Measurements from ENCODE around the gene ITGB4. TPM values are rescaled to one million over a fixed set of nuclear protein-coding genes. Genes with fewer than 3 reads are reported as not detected.

ITGB4 gene
- total RNA-seq, 1 donor = 0.10 TPM

GRCh38 chr17:75799402-75799801 is 78.1 kb downstream of the ITGB4 start:
- Histone ChIP-seq H3K4me3 (ENCODE audit: low read length) (no peak overlapping the region), H3K27me3 (ENCODE audit: insufficient read depth, low read length) (no peaks in the 10 kb centered on the region), H3K4me1 (ENCODE audit: insufficient read depth, low read length) (no peaks in the 10 kb centered on the region), H3K9me3 (ENCODE audit: low read depth, low read length) (no peaks in the 10 kb centered on the region)

- H3K27me3 ChIP-seq (ENCODE audit: insufficient read depth, low read length) = no peaks in the 10 kb centered on the region
- no peak overlapping the region for H3K4me3 ChIP-seq (ENCODE audit: low read length)
- no peaks in the 10 kb centered on the region for H3K9me3 ChIP-seq (ENCODE audit: low read depth, low read length)
- no peaks in the 10 kb centered on the region for H3K4me1 ChIP-seq (ENCODE audit: insufficient read depth, low read length)
These were observed 82.6 kb downstream of the ITGB4 start for GRCh38 chr17:75803883-75804282.

GRCh38 chr17:75806822-75807500 is 85.7 kb downstream of the ITGB4 start:
- Histone ChIP-seq H3K4me3 (ENCODE audit: low read length) (no peak overlapping the region), H3K27me3 (ENCODE audit: insufficient read depth, low read length) (no peaks in the 10 kb centered on the region), H3K4me1 (ENCODE audit: insufficient read depth, low read length) (no peaks in the 10 kb centered on the region), H3K9me3 (ENCODE audit: low read depth, low read length) (no peaks in the 10 kb centered on the region)

Other genes with a start within 250 kb of the ITGB4 start
- gene CASKIN2, start 205.9 kb upstream of the ITGB4 start, total RNA-seq = 0.10 TPM
- gene TSEN54, start 204.9 kb upstream of the ITGB4 start, total RNA-seq = 14.7 TPM
- 13.2 TPM for gene LLGL2, start 195.8 kb upstream of the ITGB4 start, total RNA-seq
- gene MYO15B, start 133.7 kb upstream of the ITGB4 start, total RNA-seq = 75.9 TPM
- 3.6 TPM for gene SMIM5, start 88.0 kb upstream of the ITGB4 start, total RNA-seq
- 7.8 TPM for gene RECQL5, start 54.3 kb upstream of the ITGB4 start, total RNA-seq
- gene SAP30BP, start 54.1 kb upstream of the ITGB4 start, total RNA-seq = 105 TPM
- gene GALK1, start 43.7 kb downstream of the ITGB4 start, total RNA-seq = 8.8 TPM
- gene UNK, start 63.3 kb downstream of the ITGB4 start, total RNA-seq = 32.8 TPM
- 42.9 TPM for gene UNC13D, start 122.9 kb downstream of the ITGB4 start, total RNA-seq
- 30.5 TPM for gene WBP2, start 133.9 kb downstream of the ITGB4 start, total RNA-seq
- 0.63 TPM for gene TRIM47, start 157.1 kb downstream of the ITGB4 start, total RNA-seq
- 5.8 TPM for gene TRIM65, start 175.5 kb downstream of the ITGB4 start, total RNA-seq
- 45.4 TPM for gene MRPL38, start 183.4 kb downstream of the ITGB4 start, total RNA-seq
- gene FBF1, start 219.6 kb downstream of the ITGB4 start, total RNA-seq = 11.2 TPM

Data from mononuclear cell (primary cell).